OCI-LY1 (cell line): ENCODE data around the gene MLLT6.

Experiments
- H2AFZ ChIP-seq: fragments of 200-600 bp; sonication (generic), shearing (Covaris generic); 2 replicates; pipeline ENCODE4 v1.6.0; 2014; ENCODE audit warnings: antibody characterized with exemption, mild to moderate bottlenecking, low read length
- H3F3A ChIP-seq: fragments of 200-600 bp; sonication (generic), shearing (Covaris generic); 2 replicates; pipeline ENCODE4 v1.6.0; 2014; ENCODE audit warnings: mild to moderate bottlenecking, antibody characterized with exemption, low read length, moderate library complexity; ENCODE audit not compliant: insufficient read depth
- H3K27ac ChIP-seq: fragments of 200-600 bp; sonication (generic); 2 replicates; pipeline ENCODE4 v1.5.1; 2014; ENCODE audit warnings: low read length, mixed run types, mild to moderate bottlenecking, low read depth; ENCODE audit not compliant: poor library complexity, severe bottlenecking
- H3K27me3 ChIP-seq: fragments of 200-600 bp; sonication (generic); 2 replicates; pipeline ENCODE4 v1.6.0; 2014; ENCODE audit warnings: antibody characterized with exemption, mild to moderate bottlenecking, low read length, moderate library complexity; ENCODE audit not compliant: insufficient read depth
- H3K36me3 ChIP-seq: fragments of 200-600 bp; sonication (generic); 2 replicates; pipeline ENCODE4 v1.6.1; 2014; ENCODE audit warnings: mild to moderate bottlenecking, antibody characterized with exemption, low read length, moderate library complexity, mixed read lengths; ENCODE audit not compliant: insufficient read depth
- H3K4me1 ChIP-seq: fragments of 200-600 bp; sonication (generic); 2 replicates; pipeline ENCODE4 v1.5.1; 2014; ENCODE audit warnings: mild to moderate bottlenecking, low read length, moderate library complexity; ENCODE audit not compliant: insufficient read depth, severe bottlenecking
- H3K4me2 ChIP-seq: fragments of 200-600 bp; sonication (generic), shearing (Covaris generic); 2 replicates; pipeline ENCODE4 v1.6.1; 2014; ENCODE audit warnings: low read length
- H3K4me3 ChIP-seq: fragments of 200-600 bp; sonication (generic); 2 replicates; pipeline ENCODE4 v1.5.1; 2014; ENCODE audit warnings: low read length, low read depth, mild to moderate bottlenecking, mixed read lengths; ENCODE audit not compliant: poor library complexity, severe bottlenecking
- H3K79me2 ChIP-seq: fragments of 200-600 bp; shearing (Covaris generic); 2 replicates; pipeline ENCODE4 v1.6.1; 2016; ENCODE audit warnings: mixed run types, low read length, mixed read lengths; ENCODE audit not compliant: insufficient read depth
- H3K9ac ChIP-seq: fragments of 200-600 bp; sonication (generic), shearing (Covaris generic); 2 replicates; pipeline ENCODE4 v1.6.1; 2014; ENCODE audit warnings: mild to moderate bottlenecking, low read length, mixed read lengths
- H3K9me2 ChIP-seq: fragments of 200-600 bp; sonication (generic), shearing (Covaris generic); 2 replicates; pipeline ENCODE4 v1.6.1; 2014; ENCODE audit warnings: low read depth, mild to moderate bottlenecking, low read length, mixed read lengths
- H3K9me3 ChIP-seq: fragments of 200-600 bp; shearing (Covaris generic); 2 replicates; pipeline ENCODE4 v1.6.1; 2014; ENCODE audit warnings: low read length, mixed read lengths
- H4K20me1 ChIP-seq: fragments of 200-600 bp; sonication (generic), shearing (Covaris generic); 2 replicates; pipeline ENCODE4 v1.6.0; 2016; ENCODE audit warnings: mild to moderate bottlenecking, low read length; ENCODE audit not compliant: insufficient read depth
- CTCF ChIP-seq: fragments of 200-600 bp; sonication (generic), shearing (Covaris generic); IDR thresholded peaks from 2 replicates; pipeline ENCODE4 v1.5.1; 2017; ENCODE audit warnings: mild to moderate bottlenecking, antibody characterized with exemption, low read length, moderate library complexity, mixed read lengths
- EZH2 ChIP-seq: fragments of 200-600 bp; sonication (generic), shearing (Covaris generic); IDR thresholded peaks from 2 replicates; pipeline ENCODE4 v1.8.0; 2017; ENCODE audit warnings: borderline replicate concordance, mixed run types, mild to moderate bottlenecking, antibody characterized with exemption, low read length, moderate library complexity, mixed read lengths

Gene MLLT6

GRCh38 chr17:38753071-38753506 lies 48.0 kb downstream of the MLLT6 start:
- Histone ChIP-seq H3K9me2 (no peaks in the 10 kb centered on the region), H3K79me2 (peaks cover 10% of the 10 kb centered on the region), H3K36me3 (peaks cover 41% of the 10 kb centered on the region), H3K27me3 (peaks cover 5% of the 10 kb centered on the region; the same call in 1 of the 2 replicates), H2AFZ (no peak overlapping the region), H3K4me3 (peak overlapping the region; percentile 91), H3K4me2 (peak overlapping the region; percentile 90), H3K4me1 (peaks cover 36% of the 10 kb centered on the region), H3K9me3 (no peaks in the 10 kb centered on the region), H3K9ac (peak overlapping the region; percentile 89), H3F3A (0 out of 2 replicates have a peak, but pooled peaks cover 4% of the 10 kb centered on the region), H3K27ac (peak overlapping the region; percentile 38), H4K20me1 (no peaks in the 10 kb centered on the region)
- TF ChIP-seq EZH2, result no peak
- TF ChIP-seq CTCF, result no peak

DNA sequence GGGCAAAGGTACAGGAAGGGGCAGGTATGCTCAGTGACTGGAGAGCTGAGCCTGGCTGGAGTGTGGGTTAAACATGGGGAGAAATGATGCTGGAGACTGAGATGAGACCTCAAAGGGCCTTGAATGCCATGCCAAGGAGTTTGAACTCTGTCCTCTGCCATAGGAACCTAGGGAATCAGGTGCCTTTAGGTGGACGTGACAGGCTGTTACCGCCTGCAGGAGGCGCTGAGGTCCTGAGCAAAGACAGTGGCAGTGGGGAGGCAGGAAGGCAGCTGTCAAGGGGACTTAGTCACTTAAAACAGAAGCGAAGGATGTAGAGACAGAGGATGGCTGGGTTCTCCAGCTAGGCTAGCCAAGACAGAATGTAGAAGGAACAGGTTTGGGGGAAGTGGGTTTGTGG lies 56.5 kb downstream of the MLLT6 start:
- Histone ChIP-seq H3K4me2 (no peak overlapping the region), H2AFZ (no peak overlapping the region), H3K9ac (no peak overlapping the region), H3K4me3 (no peak overlapping the region), H3K79me2 (no peaks in the 10 kb centered on the region), H3K9me3 (no peaks in the 10 kb centered on the region), H3K4me1 (no peaks in the 10 kb centered on the region), H3K9me2 (no peaks in the 10 kb centered on the region), H3F3A (no peaks in the 10 kb centered on the region), H4K20me1 (no peaks in the 10 kb centered on the region), H3K27ac (no peak overlapping the region), H3K27me3 (no peaks in the 10 kb centered on the region), H3K36me3 (peaks cover 89% of the 10 kb centered on the region)
- TF ChIP-seq EZH2, result no peak
- peak; percentile 75 for TF ChIP-seq CTCF

- H3K4me3 ChIP-seq, result no peak overlapping the region
- no peaks in the 10 kb centered on the region for H3K4me1 ChIP-seq
Measured at GRCh38 chr17:38762231-38762630, 57.2 kb downstream of the MLLT6 start.

More at GRCh38 chr17:38762231-38762630, 57.2 kb downstream of the MLLT6 start:
- peaks cover 89% of the 10 kb centered on the region for H3K36me3 ChIP-seq
- TF ChIP-seq EZH2 (no peak), CTCF (no peak)
- no peak overlapping the region for H2AFZ ChIP-seq
- no peaks in the 10 kb centered on the region for H3F3A ChIP-seq
- H3K9me2 ChIP-seq, result no peaks in the 10 kb centered on the region
- H3K9me3 ChIP-seq, result no peaks in the 10 kb centered on the region
- H4K20me1 ChIP-seq, result no peaks in the 10 kb centered on the region
- H3K27me3 ChIP-seq, result no peaks in the 10 kb centered on the region
- H3K4me2 ChIP-seq, result no peak overlapping the region
- H3K27ac ChIP-seq, result no peak overlapping the region
- H3K9ac ChIP-seq, result no peak overlapping the region
- H3K79me2 ChIP-seq, result no peaks in the 10 kb centered on the region
